ENCODE measurements around the gene CHST8.

DNA sequence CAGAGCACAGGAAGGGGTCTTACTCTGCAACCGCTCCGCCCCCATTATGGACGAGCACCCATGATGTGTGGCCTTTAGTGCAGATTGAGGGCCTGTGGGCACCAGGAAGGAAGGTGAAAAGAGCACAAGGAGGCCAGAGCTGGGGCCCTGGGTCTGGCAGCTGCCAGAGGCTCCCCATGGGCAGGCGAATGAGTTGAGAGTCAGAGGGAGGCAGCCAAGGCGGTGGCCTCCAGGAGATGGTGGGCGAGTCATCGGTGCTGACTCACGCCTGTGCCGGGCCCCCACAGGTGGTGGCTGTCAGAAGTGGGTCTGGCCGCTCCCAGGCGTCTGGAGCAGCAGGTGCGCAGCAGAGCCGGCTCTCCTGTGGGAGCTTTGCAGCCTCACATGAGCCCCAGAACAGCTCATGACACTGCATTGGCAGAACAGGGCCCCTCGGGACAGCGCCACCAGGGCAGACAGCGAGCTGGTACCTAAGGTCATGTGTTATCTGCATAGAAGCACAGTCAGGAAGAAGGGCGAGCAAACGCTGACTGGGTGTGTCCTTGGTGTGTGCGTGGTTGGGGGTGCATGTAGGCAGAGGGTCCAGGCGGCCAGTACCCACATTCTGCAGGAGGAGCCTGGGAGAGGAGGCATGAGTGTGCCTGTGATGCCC lies 68.8 kb downstream of the CHST8 start:
- TF ChIP-seq CTCF (conservative IDR thresholded peaks at IDR 0.05 in 1 of 2, IDR thresholded peaks at IDR 0.05 in 1 of 2; ENCODE audit: extremely low read depth in 1 of 2, insufficient read depth in 1 of 2, low read depth in 1 of 2, low read length in 2 of 2) (no peak), EZH2 (IDR thresholded peaks at IDR 0.05; ENCODE audit: borderline replicate concordance, low read length) (no peak)

All from mammary epithelial cell (primary cell).